Measurements from ENCODE around the gene C9orf40. TPM values are rescaled to one million over a fixed set of nuclear protein-coding genes. Genes with fewer than 3 reads are reported as not detected.

Gene C9orf40
- total RNA-seq, 1 experiment from 2014 or later: 10.3 TPM

DNA sequence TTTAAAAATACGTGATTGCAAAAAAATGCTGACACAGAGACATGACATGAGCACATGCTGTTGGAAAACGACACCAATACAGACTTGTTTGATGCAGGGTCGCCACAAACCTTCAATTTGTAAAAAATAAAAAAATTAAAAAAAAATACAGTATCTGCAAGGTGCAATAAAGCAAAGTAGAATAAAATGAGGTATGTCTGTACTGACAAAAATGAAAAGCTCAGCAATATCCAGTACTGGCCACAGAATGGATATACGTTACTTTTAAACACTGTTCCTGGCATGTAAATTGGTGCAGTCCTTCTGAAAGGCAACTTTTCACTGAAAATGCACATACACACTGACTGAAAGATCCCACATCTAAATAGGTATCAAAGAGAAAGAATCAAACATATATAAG, 27.1 kb upstream of the C9orf40 start:
- Histone ChIP-seq H4K91ac (ENCODE audit: insufficient read length, low read depth, low read length) (no peak overlapping the region), H3K79me2 (ENCODE audit: insufficient read depth, low read length) (no peaks in the 10 kb centered on the region), H2AFZ (ENCODE audit: low read length) (no peak overlapping the region), H2BK120ac (ENCODE audit: low read depth, low read length, poor library complexity, severe bottlenecking) (no peak overlapping the region), H4K8ac (replicated peaks; ENCODE audit: insufficient read length, low read depth, low read length) (no peak overlapping the region), H3K79me1 (ENCODE audit: insufficient read depth, low read depth, low read length, poor library complexity, severe bottlenecking) (no peaks in the 10 kb centered on the region), H3K14ac (ENCODE audit: insufficient read depth, low read length) (no peak overlapping the region), H3K23me2 (ENCODE audit: insufficient read length, low read depth, low read length, poor library complexity, severe bottlenecking) (no peaks in the 10 kb centered on the region), H3K9ac (ENCODE audit: extremely low read depth, insufficient read length, low read length) (no peak overlapping the region), H3T11ph (ENCODE audit: low read length) (no peak overlapping the region), H3K23ac (ENCODE audit: insufficient read length, low read depth, low read length) (no peak overlapping the region), H3K4me1 (ENCODE audit: insufficient read depth, low read length) (no peaks in the 10 kb centered on the region), H3K56ac (ENCODE audit: insufficient read length, low read depth, low read length) (no peak overlapping the region), H4K20me1 (ENCODE audit: control insufficient read depth, insufficient read depth, insufficient read length) (no peaks in the 10 kb centered on the region), H2BK20ac (ENCODE audit: low read depth, low read length, poor library complexity, severe bottlenecking) (no peak overlapping the region), H3K27ac (ENCODE audit: insufficient read length, low read depth, low read length) (no peak overlapping the region), H3K4me2 (ENCODE audit: insufficient read depth, insufficient read length, low read length) (no peak overlapping the region), H2BK12ac (ENCODE audit: insufficient read length, low read depth, low read length) (no peak overlapping the region), H3K18ac (ENCODE audit: insufficient read length, low read depth, low read length) (no peak overlapping the region), H3K27me3 (ENCODE audit: insufficient read depth, low read length) (no peaks in the 10 kb centered on the region), H2BK5ac (ENCODE audit: insufficient read length, low read length) (no peak overlapping the region), H4K5ac (ENCODE audit: insufficient read length, low read depth, low read length) (no peak overlapping the region), H2BK15ac (ENCODE audit: low read depth, low read length) (no peak overlapping the region), H3K4ac (ENCODE audit: low read depth, low read length) (no peak overlapping the region), H3K9me3 (ENCODE audit: control insufficient read depth, low read depth, low read length) (no peaks in the 10 kb centered on the region), H2AK5ac (ENCODE audit: insufficient read length, low read length) (no peak overlapping the region)
- Mint-ChIP-seq H3K36me3 (ENCODE audit: insufficient read depth in 1 of 3, low read depth in 3 of 3) (peaks cover 20 to 60% (median 46%) of the 10 kb centered on the region in 3 experiments), H3K4me3 (no peak overlapping the region), H3K27me3 (ENCODE audit: low read depth) (no peaks in the 10 kb centered on the region), H3K27ac (no peak overlapping the region), H3K9me3 (peaks cover 15 to 16% of the 10 kb centered on the region in 2 experiments; a peak in 4 of 5 replicates), H3K4me1 (no peaks in the 10 kb centered on the region)
- no CpG with 5 or more reads among the region's 4 CpGs for WGBS (ENCODE audit: extremely low coverage, insufficient read length, low lambda C conversion rate)
- TF ChIP-seq CTCF (conservative IDR thresholded peaks at IDR 0.05): no peak
- DNase-seq: no peak

Measured in H9 (cell line).